Ovary (tissue), 3 donors: ENCODE measurements around the gene FRMD1.

ENCODE experiments used
- EP300 ChIP-seq: sonication (generic); formaldehyde crosslinking; IDR thresholded peaks from one replicate; pipeline ENCODE4 v1.6.1; 2017; ENCODE audit warnings: antibody characterized with exemption
- POLR2A ChIP-seq: fragments of 450-650 bp; IDR thresholded peaks from one replicate; pipeline ENCODE4 v1.6.1; 2017; ENCODE audit warnings: antibody characterized with exemption, mild to moderate bottlenecking, moderate library complexity
- TF ChIP-seq, protein P1 (sequence below), 3 donors: fragments of 450-650 bp in 2 of 3; fragments of 200-600 bp in 1 of 3; IDR thresholded peaks; one replicate each; pipeline versions ENCODE4 v1.5.1 to v1.8.0; 2016 to 2022; ENCODE audit warnings: antibody characterized with exemption in 3 of 3, mild to moderate bottlenecking in 1 of 3
- donor health status: DM: no; HTN: no; CAD: no.

DNA sequence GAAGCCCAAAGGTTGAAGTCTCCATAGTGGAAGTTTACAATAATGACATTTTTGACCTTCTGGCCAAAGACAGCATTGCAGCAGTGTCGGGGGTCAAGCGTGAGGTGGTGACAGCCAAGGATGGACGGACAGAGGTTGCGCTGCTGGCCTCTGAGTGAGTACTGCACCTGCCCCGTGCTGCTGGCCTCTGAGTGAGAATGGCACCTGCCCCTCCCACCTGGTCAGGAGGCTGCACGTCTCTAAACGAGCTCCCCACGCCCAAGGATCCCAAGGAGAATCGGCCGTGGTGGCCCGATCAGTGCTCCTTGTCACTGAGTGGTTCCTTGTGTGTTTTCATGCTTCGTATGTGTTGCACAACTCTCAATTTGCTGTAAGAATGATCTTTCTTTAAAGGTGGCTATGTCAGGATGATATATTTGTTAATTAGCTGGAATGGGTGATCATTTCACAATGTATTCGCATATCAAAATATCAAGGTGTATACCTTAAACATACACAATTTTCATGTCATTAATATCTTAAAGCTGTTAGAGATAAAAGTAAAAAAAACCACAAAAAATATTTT lies 40.4 kb downstream of the FRMD1 start:
- TF ChIP-seq, protein P1, sequence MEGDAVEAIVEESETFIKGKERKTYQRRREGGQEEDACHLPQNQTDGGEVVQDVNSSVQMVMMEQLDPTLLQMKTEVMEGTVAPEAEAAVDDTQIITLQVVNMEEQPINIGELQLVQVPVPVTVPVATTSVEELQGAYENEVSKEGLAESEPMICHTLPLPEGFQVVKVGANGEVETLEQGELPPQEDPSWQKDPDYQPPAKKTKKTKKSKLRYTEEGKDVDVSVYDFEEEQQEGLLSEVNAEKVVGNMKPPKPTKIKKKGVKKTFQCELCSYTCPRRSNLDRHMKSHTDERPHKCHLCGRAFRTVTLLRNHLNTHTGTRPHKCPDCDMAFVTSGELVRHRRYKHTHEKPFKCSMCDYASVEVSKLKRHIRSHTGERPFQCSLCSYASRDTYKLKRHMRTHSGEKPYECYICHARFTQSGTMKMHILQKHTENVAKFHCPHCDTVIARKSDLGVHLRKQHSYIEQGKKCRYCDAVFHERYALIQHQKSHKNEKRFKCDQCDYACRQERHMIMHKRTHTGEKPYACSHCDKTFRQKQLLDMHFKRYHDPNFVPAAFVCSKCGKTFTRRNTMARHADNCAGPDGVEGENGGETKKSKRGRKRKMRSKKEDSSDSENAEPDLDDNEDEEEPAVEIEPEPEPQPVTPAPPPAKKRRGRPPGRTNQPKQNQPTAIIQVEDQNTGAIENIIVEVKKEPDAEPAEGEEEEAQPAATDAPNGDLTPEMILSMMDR (IDR thresholded peaks at IDR 0.05) = no peak
- TF ChIP-seq POLR2A (no peak), EP300 (no peak)
